ENCODE results near the gene KIDINS220.

The KIDINS220 gene

GRCh38 chr2:8862230-8862629, 24.8 kb upstream of the KIDINS220 start:
- Mint-ChIP-seq H3K27ac (no peak overlapping the region), H3K4me1 (ENCODE audit: low read depth in 2 of 2) (no peaks in the 10 kb centered on the region), H3K36me3 (ENCODE audit: insufficient read depth) (no peaks in the 10 kb centered on the region), H3K9me3 (no peaks in the 10 kb centered on the region), H3K4me3 (no peak overlapping the region), H3K27me3 (peaks cover 0 to 15% of the 10 kb centered on the region in 2 donors)
- ATAC-seq (replicated peaks) (no peak), DNase-seq (no peak)

- no peaks in the 10 kb centered on the region for H3K4me1 Mint-ChIP-seq (ENCODE audit: low read depth in 2 of 2)
- no peaks in the 10 kb centered on the region for H3K9me3 Mint-ChIP-seq
- H3K36me3 Mint-ChIP-seq (ENCODE audit: insufficient read depth): no peaks in the 10 kb centered on the region
- DNase-seq (no peak), ATAC-seq (replicated peaks) (no peak)
- H3K4me3 Mint-ChIP-seq: no peak overlapping the region
- H3K27ac Mint-ChIP-seq: no peak overlapping the region
- H3K27me3 Mint-ChIP-seq: peaks cover 0 to 15% of the 10 kb centered on the region in 2 donors
Observed at GRCh38 chr2:8861797-8862196, 24.4 kb upstream of the KIDINS220 start.

- Mint-ChIP-seq H3K36me3 (ENCODE audit: insufficient read depth) (no peaks in the 10 kb centered on the region), H3K27me3 (peaks cover 0 to 23% of the 10 kb centered on the region in 2 donors), H3K4me1 (ENCODE audit: low read depth in 2 of 2) (no peaks in the 10 kb centered on the region), H3K27ac (no peak overlapping the region), H3K9me3 (no peaks in the 10 kb centered on the region), H3K4me3 (no peak overlapping the region)
- DNase-seq (no peak), ATAC-seq (replicated peaks) (no peak)
Observed at GRCh38 chr2:8860239-8860638, 22.8 kb upstream of the KIDINS220 start.

GRCh38 chr2:8858910-8859309, 21.5 kb upstream of the KIDINS220 start:
- Mint-ChIP-seq H3K4me3 (no peak overlapping the region), H3K4me1 (ENCODE audit: low read depth in 2 of 2) (no peaks in the 10 kb centered on the region), H3K9me3 (no peaks in the 10 kb centered on the region), H3K36me3 (ENCODE audit: insufficient read depth) (no peaks in the 10 kb centered on the region), H3K27ac (no peak overlapping the region), H3K27me3 (peaks cover 0 to 23% of the 10 kb centered on the region in 2 donors)
- DNase-seq (no peak), ATAC-seq (replicated peaks) (no peak)

- no peaks in the 10 kb centered on the region for H3K9me3 Mint-ChIP-seq
Observed at GRCh38 chr2:8858264-8858663, 20.9 kb upstream of the KIDINS220 start.

GRCh38 chr2:8857709-8858108, 20.3 kb upstream of the KIDINS220 start:
- ATAC-seq (replicated peaks) (no peak), DNase-seq (no peak)
- Mint-ChIP-seq H3K36me3 (ENCODE audit: insufficient read depth) (no peaks in the 10 kb centered on the region), H3K27ac (no peak overlapping the region), H3K4me3 (no peak overlapping the region), H3K9me3 (no peaks in the 10 kb centered on the region), H3K4me1 (ENCODE audit: low read depth in 2 of 2) (no peaks in the 10 kb centered on the region), H3K27me3 (peaks cover 0 to 23% of the 10 kb centered on the region in 2 donors)

More at GRCh38 chr2:8858264-8858663, 20.9 kb upstream of the KIDINS220 start:
- H3K4me1 Mint-ChIP-seq (ENCODE audit: low read depth in 2 of 2): no peaks in the 10 kb centered on the region
- DNase-seq: no peak
- H3K27me3 Mint-ChIP-seq: peaks cover 0 to 23% of the 10 kb centered on the region in 2 donors
- no peaks in the 10 kb centered on the region for H3K36me3 Mint-ChIP-seq (ENCODE audit: insufficient read depth)
- H3K27ac Mint-ChIP-seq: no peak overlapping the region
- no peak for ATAC-seq (replicated peaks)
- no peak overlapping the region for H3K4me3 Mint-ChIP-seq

- H3K4me3 Mint-ChIP-seq: no peak overlapping the region
- H3K9me3 Mint-ChIP-seq: no peaks in the 10 kb centered on the region
- H3K27me3 Mint-ChIP-seq: peaks cover 11 to 15% of the 10 kb centered on the region in 2 donors
- no peak for DNase-seq
- no peaks in the 10 kb centered on the region for H3K36me3 Mint-ChIP-seq (ENCODE audit: insufficient read depth)
- H3K27ac Mint-ChIP-seq: no peak overlapping the region
- no peaks in the 10 kb centered on the region for H3K4me1 Mint-ChIP-seq (ENCODE audit: low read depth in 2 of 2)
- ATAC-seq (replicated peaks): no peak
Observed at GRCh38 chr2:8856176-8856575, 18.8 kb upstream of the KIDINS220 start.

GRCh38 chr2:8855010-8855409, 17.6 kb upstream of the KIDINS220 start:
- Mint-ChIP-seq H3K9me3 (no peaks in the 10 kb centered on the region), H3K27me3 (peaks cover 22 to 24% of the 10 kb centered on the region in 2 donors), H3K27ac (no peak overlapping the region), H3K4me3 (no peak overlapping the region), H3K36me3 (ENCODE audit: insufficient read depth) (no peaks in the 10 kb centered on the region), H3K4me1 (ENCODE audit: low read depth in 2 of 2) (no peaks in the 10 kb centered on the region)
- DNase-seq: no peak
- no peak for ATAC-seq (replicated peaks)

- Mint-ChIP-seq H3K27ac (no peak overlapping the region), H3K27me3 (peaks cover 32 to 33% of the 10 kb centered on the region in 2 donors), H3K36me3 (ENCODE audit: insufficient read depth) (no peaks in the 10 kb centered on the region), H3K4me1 (ENCODE audit: low read depth in 2 of 2) (peaks cover 0 to 3% of the 10 kb centered on the region in 2 donors), H3K9me3 (no peaks in the 10 kb centered on the region), H3K4me3 (no peak overlapping the region)
- DNase-seq: no peak
- no peak for ATAC-seq (replicated peaks)
Observed at GRCh38 chr2:8853426-8853825, 16.0 kb upstream of the KIDINS220 start.

- H3K27me3 Mint-ChIP-seq: peaks cover 28 to 36% of the 10 kb centered on the region in 2 donors
- ATAC-seq (replicated peaks) (no peak), DNase-seq (no peak)
- no peaks in the 10 kb centered on the region for H3K36me3 Mint-ChIP-seq (ENCODE audit: insufficient read depth)
- no peak overlapping the region for H3K4me3 Mint-ChIP-seq
- H3K4me1 Mint-ChIP-seq (ENCODE audit: low read depth in 2 of 2): peaks cover 0 to 3% of the 10 kb centered on the region in 2 donors
- no peak overlapping the region for H3K27ac Mint-ChIP-seq
- no peaks in the 10 kb centered on the region for H3K9me3 Mint-ChIP-seq
Observed at GRCh38 chr2:8851811-8852560, 14.6 kb upstream of the KIDINS220 start.

- Mint-ChIP-seq H3K36me3 (ENCODE audit: insufficient read depth) (no peaks in the 10 kb centered on the region), H3K4me3 (no peak overlapping the region), H3K27me3 (peaks cover 34 to 46% of the 10 kb centered on the region in 2 donors), H3K4me1 (ENCODE audit: low read depth in 2 of 2) (peaks cover 0 to 3% of the 10 kb centered on the region in 2 donors), H3K27ac (no peak overlapping the region), H3K9me3 (no peaks in the 10 kb centered on the region)
- no peak for DNase-seq
- no peak for ATAC-seq (replicated peaks)
Observed at GRCh38 chr2:8850845-8851487, 13.6 kb upstream of the KIDINS220 start.

- Mint-ChIP-seq H3K9me3 (no peaks in the 10 kb centered on the region), H3K4me3 (no peak overlapping the region), H3K27ac (no peak overlapping the region), H3K27me3 (peaks cover 45 to 63% of the 10 kb centered on the region in 2 donors), H3K4me1 (ENCODE audit: low read depth in 2 of 2) (peaks cover 0 to 3% of the 10 kb centered on the region in 2 donors), H3K36me3 (ENCODE audit: insufficient read depth) (no peaks in the 10 kb centered on the region)
- ATAC-seq (replicated peaks): no peak
- no peak for DNase-seq
Observed at GRCh38 chr2:8849327-8849726, 11.9 kb upstream of the KIDINS220 start.

GRCh38 chr2:8848328-8849100, 11.1 kb upstream of the KIDINS220 start:
- Mint-ChIP-seq H3K36me3 (ENCODE audit: insufficient read depth) (no peaks in the 10 kb centered on the region), H3K4me1 (ENCODE audit: low read depth in 2 of 2) (peaks cover 0 to 3% of the 10 kb centered on the region in 2 donors), H3K27me3 (peaks cover 52 to 71% of the 10 kb centered on the region in 2 donors), H3K4me3 (no peak overlapping the region), H3K9me3 (no peaks in the 10 kb centered on the region), H3K27ac (no peak overlapping the region)
- DNase-seq (no peak), ATAC-seq (replicated peaks) (no peak)
